A549 (cell line): ENCODE data around the gene TTC36. TPM values are rescaled to one million over a fixed set of nuclear protein-coding genes. Genes with fewer than 3 reads are reported as not detected.

ENCODE experiments used
- ATAC-seq, 2 experiments: fragments of 200-7000 bp in 1 of 2; fragments of >200 bp in 1 of 2; cut with Nextera tagmentation in 1 of 2; cut with Tn5 transposase in 1 of 2; 3 replicates each; pipeline versions ENCODE4 v1.8.0 to v1.9.1; 2018 to 2020; ENCODE audit warnings: mild to moderate bottlenecking in 1 of 2, moderate library complexity in 1 of 2
- CTCF ChIA-PET: fragments of 300-600 bp; sonication (Branson Sonifier 250); formaldehyde crosslinking; extraction: SDS; loops from one replicate; lab custom pipeline; 2021; ENCODE audit warnings: antibody characterized with exemption, inconsistent platforms; lab: Yijun Ruan, JAX
- POLR2A ChIA-PET: fragments of 350-600 bp; formaldehyde crosslinking; extraction: SDS; loops from one replicate; lab custom pipeline; 2021; ENCODE audit warnings: antibody characterized with exemption, inconsistent platforms; lab: Yijun Ruan, JAX
- DNase-seq, 2 experiments: peaks; one replicate each; pipeline versions ENCODE4 v3.0.0 to v3.0.0-alpha.2; 2011 to 2016; ENCODE audit warnings: low read depth in 1 of 2, low spot score in 1 of 2
- FAIRE-seq: peaks from 2 replicates; lab custom pipeline; 2011; peaks lifted over from hg19 to GRCh38; lab: Jason Lieb, UNC
- H3K27ac ChIP-seq, 2 experiments: fragments of >200 bp; sonication (Bioruptor Twin); formaldehyde crosslinking; 3 replicates each; pipeline ENCODE4 v1.5.1; 2016 to 2017
- H3K4me1 ChIP-seq: fragments of >200 bp; sonication (Bioruptor Twin); formaldehyde crosslinking; 3 replicates; pipeline ENCODE4 v1.6.1; 2016
- H3K4me2 ChIP-seq: fragments of >200 bp; sonication (Bioruptor Twin); formaldehyde crosslinking; 3 replicates; pipeline ENCODE4 v1.6.1; 2016
- H3K4me3 ChIP-seq: fragments of >200 bp; sonication (Bioruptor Twin); formaldehyde crosslinking; 3 replicates; pipeline ENCODE4 v1.5.1; 2016
- H3K9me3 ChIP-seq: fragments of >200 bp; sonication (Bioruptor Twin); formaldehyde crosslinking; 3 replicates; pipeline ENCODE4 v1.6.1; 2016
- CBX8 ChIP-seq: fragments of 200-600 bp; sonication (generic); IDR thresholded peaks from 2 replicates; pipeline ENCODE4 v1.6.1; 2016
- CHD2 ChIP-seq: fragments of 150-350 bp; IDR thresholded peaks from 2 replicates; pipeline ENCODE4 v1.6.1; 2014; ENCODE audit warnings: low read length; ENCODE audit not compliant: partially characterized antibody
- EHF ChIP-seq: fragments of 250-450 bp; sonication (Bioruptor Pico); IDR thresholded peaks from 2 replicates; pipeline ENCODE4 v1.5.0; 2020; ENCODE audit warnings: mild to moderate bottlenecking
- EP300 ChIP-seq, 2 experiments: fragments of >200 bp; sonication (Bioruptor Twin); formaldehyde crosslinking; IDR thresholded peaks; 2 replicates in 1 of 2; 3 replicates in 1 of 2; pipeline ENCODE4 v1.6.1; 2016 to 2017
- ESRRA ChIP-seq: fragments of 150-350 bp; IDR thresholded peaks from 2 replicates; pipeline ENCODE4 v1.6.1; 2014; ENCODE audit warnings: mild to moderate bottlenecking, low read length, borderline replicate concordance
- FOSB ChIP-seq: fragments of 250-450 bp; sonication (Bioruptor Pico); IDR thresholded peaks from 2 replicates; pipeline ENCODE4 v1.5.0; 2020; ENCODE audit warnings: mild to moderate bottlenecking, moderate library complexity
- FOSL2 ChIP-seq, 2 experiments: fragments of 450-650 bp in 1 of 2; fragments of >200 bp in 1 of 2; sonication (Bioruptor Twin) in 1 of 2; formaldehyde crosslinking; IDR thresholded peaks; 2 replicates each; pipeline versions ENCODE4 v1.5.0 to v1.6.1; 2016 to 2020; ENCODE audit warnings: mild to moderate bottlenecking in 1 of 2, moderate library complexity in 1 of 2
- HES2 ChIP-seq: fragments of >200 bp; sonication (Bioruptor Twin); formaldehyde crosslinking; IDR thresholded peaks from 2 replicates; pipeline ENCODE4 v1.6.1; 2016
- HOXB13 ChIP-seq: fragments of 250-450 bp; sonication (Bioruptor Pico); IDR thresholded peaks from 2 replicates; pipeline ENCODE4 v1.5.0; 2020; ENCODE audit warnings: low read depth, mild to moderate bottlenecking, moderate library complexity
- JUN ChIP-seq, 2 experiments: fragments of >200 bp; sonication (Bioruptor Twin); formaldehyde crosslinking; IDR thresholded peaks; 2 replicates in 1 of 2; 3 replicates in 1 of 2; pipeline ENCODE4 v1.6.1; 2016 to 2017
- KDM1A ChIP-seq: fragments of 200-600 bp; sonication (generic); IDR thresholded peaks from 2 replicates; pipeline ENCODE4 v1.6.1; 2016; ENCODE audit warnings: low read depth, mild to moderate bottlenecking
- KDM5A ChIP-seq: fragments of 200-600 bp; sonication (generic); IDR thresholded peaks from 2 replicates; pipeline ENCODE4 v1.6.1; 2016; ENCODE audit warnings: antibody characterized with exemption, mild to moderate bottlenecking
- NPAS2 ChIP-seq: fragments of 250-450 bp; sonication (Bioruptor Pico); IDR thresholded peaks from 2 replicates; pipeline ENCODE4 v1.8.0; 2022; ENCODE audit warnings: mild to moderate bottlenecking, moderate library complexity, borderline replicate concordance
- NR3C1 ChIP-seq: fragments of >200 bp; sonication (Bioruptor Twin); formaldehyde crosslinking; IDR thresholded peaks from 3 replicates; pipeline ENCODE4 v1.6.1; 2017
- PBX3 ChIP-seq: IDR thresholded peaks from 2 replicates; pipeline ENCODE4 v1.6.1; 2012
- RARB ChIP-seq: fragments of 250-450 bp; sonication (Bioruptor Pico); IDR thresholded peaks from 2 replicates; pipeline ENCODE4 v1.8.0; 2021; ENCODE audit warnings: mild to moderate bottlenecking, moderate library complexity
- RCOR1 ChIP-seq: fragments of 150-350 bp; IDR thresholded peaks from 2 replicates; pipeline ENCODE4 v1.6.1; 2014; ENCODE audit warnings: antibody characterized with exemption, low read length, low read depth
- RFX5 ChIP-seq: fragments of 450-650 bp; IDR thresholded peaks from 2 replicates; pipeline ENCODE4 v1.7.1; 2014; ENCODE audit warnings: antibody characterized with exemption, mild to moderate bottlenecking, moderate library complexity
- SREBF2 ChIP-seq: fragments of 450-650 bp; IDR thresholded peaks from 2 replicates; pipeline ENCODE4 v1.6.1; 2014; ENCODE audit warnings: mild to moderate bottlenecking, moderate library complexity
- TP53 ChIP-seq: fragments of 250-450 bp; sonication (Bioruptor Pico); IDR thresholded peaks from 2 replicates; pipeline ENCODE4 v1.5.0; 2021; ENCODE audit warnings: mild to moderate bottlenecking, moderate library complexity
- ZFP36 ChIP-seq: fragments of 450-650 bp; IDR thresholded peaks from 2 replicates; pipeline ENCODE4 v1.6.1; 2014; ENCODE audit warnings: borderline replicate concordance; ENCODE audit not compliant: partially characterized antibody
- ZNF302 ChIP-seq: fragments of 250-450 bp; sonication (Bioruptor Pico); IDR thresholded peaks from 2 replicates; pipeline ENCODE4 v1.9.0; 2021; ENCODE audit warnings: inconsistent platforms, mild to moderate bottlenecking, moderate library complexity
- ZSCAN20 ChIP-seq: fragments of 250-450 bp; sonication (Bioruptor Pico); IDR thresholded peaks from 2 replicates; pipeline ENCODE4 v1.8.0; 2022; ENCODE audit warnings: mild to moderate bottlenecking, moderate library complexity
- WGBS: methylation state at CpG from one replicate; pipeline ENCODE4 v1.1.6; 2017; ENCODE audit errors: missing lambda C conversion rate; 5-methylcytosine and 5-hydroxymethylcytosine counted together
- polyA plus RNA-seq, 4 experiments: library from polyadenylated mRNA; depleted of rRNA in 3 of 4; stranded (reverse); fragments of >200 nt; fragmentation: RNase III in 1 of 4; extraction: RNeasy Plus Mini Kit Qiagen cat#74134 plus additional on column Dnase treatment in 1 of 4; gene quantifications; 2 replicates in 3 of 4; 3 replicates in 1 of 4; pipeline ENCODE4 v1.2.3, GENCODE V29; 2011 to 2017
- TF ChIP-seq, protein P1 (sequence below): fragments of 150-350 bp; IDR thresholded peaks from 2 replicates; pipeline ENCODE4 v1.6.1; 2014; ENCODE audit warnings: low read depth, mild to moderate bottlenecking, low read length

TTC36 gene
- polyA plus RNA-seq, 2 of the 4 experiments (the other 2 are of a cell fraction) = not detected

DNA sequence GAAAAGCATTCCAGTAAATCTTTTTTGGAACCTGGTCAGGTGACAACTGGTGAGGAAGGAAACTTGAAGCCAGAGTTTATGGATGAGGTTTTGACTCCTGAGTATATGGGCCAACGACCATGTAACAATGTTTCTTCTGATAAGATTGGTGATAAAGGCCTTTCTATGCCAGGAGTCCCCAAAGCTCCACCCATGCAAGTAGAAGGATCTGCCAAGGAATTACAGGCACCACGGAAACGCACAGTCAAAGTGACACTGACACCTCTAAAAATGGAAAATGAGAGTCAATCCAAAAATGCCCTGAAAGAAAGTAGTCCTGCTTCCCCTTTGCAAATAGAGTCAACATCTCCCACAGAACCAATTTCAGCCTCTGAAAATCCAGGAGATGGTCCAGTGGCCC lies 24.1 kb upstream of the TTC36 start:
- no peak for ATAC-seq
- TF ChIP-seq, protein P1, sequence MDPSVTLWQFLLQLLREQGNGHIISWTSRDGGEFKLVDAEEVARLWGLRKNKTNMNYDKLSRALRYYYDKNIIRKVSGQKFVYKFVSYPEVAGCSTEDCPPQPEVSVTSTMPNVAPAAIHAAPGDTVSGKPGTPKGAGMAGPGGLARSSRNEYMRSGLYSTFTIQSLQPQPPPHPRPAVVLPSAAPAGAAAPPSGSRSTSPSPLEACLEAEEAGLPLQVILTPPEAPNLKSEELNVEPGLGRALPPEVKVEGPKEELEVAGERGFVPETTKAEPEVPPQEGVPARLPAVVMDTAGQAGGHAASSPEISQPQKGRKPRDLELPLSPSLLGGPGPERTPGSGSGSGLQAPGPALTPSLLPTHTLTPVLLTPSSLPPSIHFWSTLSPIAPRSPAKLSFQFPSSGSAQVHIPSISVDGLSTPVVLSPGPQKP = no peak
- TF ChIP-seq CHD2 (no peak), RCOR1 (no peak), EHF (CRISPR knock-in tag) (no peak), NR3C1 (no peak), ZFP36 (no peak)
- TF ChIP-seq, all 56 proteins: peak for 0
- Histone ChIP-seq H3K4me3 (no peak overlapping the region), H3K9me3 (no peaks in the 10 kb centered on the region), H3K4me1 (no peaks in the 10 kb centered on the region), H3K4me2 (no peak overlapping the region), H3K27ac (no peak overlapping the region)
- no peak for FAIRE-seq
- WGBS = 93% methylated on average over 3 of the region's 3 CpGs
- ChIA-PET CTCF (no interaction called here), POLR2A (no interaction called here)
- DNase-seq = no peak

DNA sequence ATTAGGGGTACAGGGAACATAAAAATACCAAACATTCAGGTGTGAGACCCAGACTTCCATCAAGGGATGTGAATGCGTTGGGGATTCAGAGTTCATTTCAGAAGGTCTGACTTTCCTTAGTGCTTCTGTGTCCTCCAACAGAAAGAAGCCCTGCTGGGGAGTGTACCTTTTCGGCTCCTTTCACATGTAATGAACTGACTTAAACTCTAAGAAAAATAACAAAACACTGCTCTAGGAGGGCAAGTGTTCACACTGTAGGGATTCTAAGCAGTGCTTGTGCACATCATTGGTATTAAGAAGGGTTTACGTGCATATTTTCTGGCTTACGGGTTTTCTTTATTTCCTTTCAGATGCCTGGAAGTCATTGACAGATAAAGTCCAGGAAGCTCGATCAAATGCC lies 15.7 kb upstream of the TTC36 start:
- TF ChIP-seq HOXB13 (CRISPR knock-in tag) (no peak), RFX5 (no peak), ZNF302 (no peak), KDM5A (no peak), PBX3 (no peak), KDM1A (no peak), JUN (IDR thresholded peaks at IDR 0.05) (no peak), HES2 (no peak), FOSB (CRISPR knock-in tag) (no peak), RARB (CRISPR knock-in tag) (no peak), ZSCAN20 (CRISPR knock-in tag) (no peak), EP300 (IDR thresholded peaks at IDR 0.05) (no peak), NPAS2 (no peak)
- 86% methylated on average over 5 of the region's 5 CpGs for WGBS
- Histone ChIP-seq H3K27ac (no peak overlapping the region), H3K4me1 (no peaks in the 10 kb centered on the region), H3K4me2 (no peak overlapping the region), H3K4me3 (no peak overlapping the region), H3K9me3 (no peaks in the 10 kb centered on the region)
- ChIA-PET POLR2A (no interaction called here), CTCF (interaction anchor here (0.6 kb wide), 1 partner anchor 21 kb away, joined by 3 read pairs; no protein-coding TSS in a partner anchor)
- FAIRE-seq (no peak), DNase-seq (no peak), ATAC-seq (no peak)

- H3K4me2 ChIP-seq = no peak overlapping the region
- no peaks in the 10 kb centered on the region for H3K9me3 ChIP-seq
- ChIA-PET POLR2A (no interaction called here), CTCF (interaction anchor here (0.6 to 1.0 kb wide), 3 partner anchors 34 to 218 kb away, joined by 3 read pairs; no protein-coding TSS in a partner anchor)
- FAIRE-seq = no peak
- no peak for TF ChIP-seq EP300 (IDR thresholded peaks at IDR 0.05)
- H3K4me1 ChIP-seq = no peaks in the 10 kb centered on the region
- 89% methylated on average over 7 of the region's 7 CpGs for WGBS
- DNase-seq = no peak
- no peak for ATAC-seq
- no peak overlapping the region for H3K4me3 ChIP-seq
- no peak overlapping the region for H3K27ac ChIP-seq
These were observed 13.2 kb upstream of the TTC36 start for GRCh38 chr11:118514103-118514502.

DNA sequence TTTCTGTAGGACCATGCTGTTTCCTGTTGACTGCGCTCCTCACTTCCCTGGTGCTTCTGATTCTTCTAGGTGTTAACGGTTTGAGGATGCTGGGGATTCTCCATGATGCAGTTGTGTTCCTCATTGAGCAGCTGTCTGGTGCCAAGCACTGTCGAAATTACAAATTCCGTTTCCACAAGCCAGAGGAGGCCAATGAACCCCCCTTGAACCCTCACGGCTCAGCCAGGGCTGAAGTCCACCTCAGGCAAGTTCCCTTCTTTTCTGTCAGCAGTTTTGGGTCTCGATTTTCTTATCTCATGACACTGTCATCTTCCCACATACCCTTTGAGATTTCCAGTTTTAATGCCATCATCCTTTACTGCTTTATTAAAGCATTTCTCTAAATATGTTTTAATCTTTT lies 7.7 kb upstream of the TTC36 start:
- ATAC-seq = no peak
- DNase-seq = no peak
- TF ChIP-seq TP53 (CRISPR knock-in tag) (no peak), FOSB (CRISPR knock-in tag) (no peak), ESRRA (no peak), CBX8 (no peak), FOSL2 (IDR thresholded peaks at IDR 0.05) (no peak), FOSL2 (CRISPR knock-in tag; IDR thresholded peaks at IDR 0.05) (no peak), PBX3 (no peak), SREBF2 (no peak), RCOR1 (no peak)
- 94% methylated on average over 6 of the region's 6 CpGs for WGBS
- H3K9me3 ChIP-seq = no peaks in the 10 kb centered on the region
- no peak overlapping the region for H3K4me3 ChIP-seq
- no peak overlapping the region for H3K27ac ChIP-seq
- no peak for FAIRE-seq
- POLR2A ChIA-PET = no interaction called here
- H3K4me2 ChIP-seq = no peak overlapping the region
- CTCF ChIA-PET = interaction anchor here (0.6 kb wide), 1 partner anchor 349 kb away, joined by 3 read pairs; no protein-coding TSS in a partner anchor
- H3K4me1 ChIP-seq = no peaks in the 10 kb centered on the region
